Motor neuron (in vitro differentiated cells): ENCODE data around the gene LRRC59. TPM values are rescaled to one million over a fixed set of nuclear protein-coding genes. Genes with fewer than 3 reads are reported as not detected.
"Not testable (repeated sequence)": the region's sequence is repeated elsewhere in the genome, so short reads cannot be mapped to it uniquely, and the experiment has no call there.

ENCODE experiments used
- ATAC-seq, 8 experiments: fragments of 200-7000 bp; cut with Tn5 transposase; replicated peaks in 6 of 8; 2 replicates each; pipeline ENCODE4 v1.8.0; 2021; ENCODE audit warnings: mild to moderate bottlenecking in 8 of 8, moderate library complexity in 8 of 8
- H3K27ac ChIP-seq, 2 donors: fragments of 250-450 bp; sonication (Bioruptor Pico); 2 replicates each; pipeline ENCODE4 v1.9.0; 2021; ENCODE audit warnings: antibody characterized with exemption in 2 of 2, mild to moderate bottlenecking in 2 of 2, moderate library complexity in 1 of 2
- H3K4me1 ChIP-seq, 2 donors: fragments of 250-450 bp; sonication (Bioruptor Pico); replicated peaks in 1 of 2; 2 replicates each; pipeline ENCODE4 v1.6.1; 2021; ENCODE audit warnings: antibody characterized with exemption in 2 of 2, mild to moderate bottlenecking in 2 of 2, moderate library complexity in 1 of 2
- H3K4me3 ChIP-seq, 5 donors: fragments of 250-450 bp; sonication (Bioruptor Pico); 2 replicates each; pipeline ENCODE4 v1.9.0; 2021; ENCODE audit warnings: antibody characterized with exemption in 5 of 5, mild to moderate bottlenecking in 5 of 5, moderate library complexity in 4 of 5
- WGBS, 10 experiments: fragments of 450-650 bp; shearing (Covaris generic); methylation state at CpG; one replicate each; pipeline ENCODE4 v1.0.0; 2022; 5-methylcytosine and 5-hydroxymethylcytosine counted together
- in situ Hi-C, 9 experiments: fragments of 400-800 bp; cut with MboI; loops; one replicate each; pipeline ENCODE4 v1.15.0; 2021; ENCODE audit warnings: low sequenced_read_pairs in 9 of 9, low pct_unique_long_range_greater_than_20kb in 2 of 9; ENCODE audit not compliant: unreplicated experiment in 9 of 9
- total RNA-seq, 8 experiments: library from RNA; unstranded; fragments of 300-600 nt; gene quantifications; 2 replicates each; pipeline versions ENCODE4 v1.2.3 to v1.2.4, GENCODE V29; 2022

The LRRC59 gene
- total RNA-seq, 8 experiments from 2014 or later: 44.5 to 143 (median 74.3) TPM

- ATAC-seq: no peak
- no peaks in the 10 kb centered on the region for H3K4me1 ChIP-seq
- no peak overlapping the region for H3K27ac ChIP-seq
- in situ Hi-C loops: no loop called here
- no peak overlapping the region for H3K4me3 ChIP-seq
Measured at GRCh38 chr17:50339381-50339780, 57.9 kb downstream of the LRRC59 start.

GRCh38 chr17:50338645-50339044, 58.7 kb downstream of the LRRC59 start:
- ATAC-seq: no peak
- Histone ChIP-seq H3K27ac (no peak overlapping the region), H3K4me1 (no peaks in the 10 kb centered on the region), H3K4me3 (no peak overlapping the region)
- in situ Hi-C loops: no loop called here

- 0 to 100% (median 75%) methylated on average over 1 to 2 of the region's 2 CpGs; no CpG with 5 or more reads in 2 of the 10 experiments for WGBS, 10 experiments
- ATAC-seq: no peak
Measured at GRCh38 chr17:50337956-50338355, 59.4 kb downstream of the LRRC59 start.

GRCh38 chr17:50333291-50334057, 63.8 kb downstream of the LRRC59 start:
- WGBS, 10 experiments: 12 to 100% (median 58%) methylated on average over 1 to 8 of the region's 14 CpGs
- H3K27ac ChIP-seq, ATAC-seq, in situ Hi-C loops, H3K4me3 ChIP-seq, H3K4me1 ChIP-seq: not testable (repeated sequence)

More at GRCh38 chr17:50337956-50338355, 59.4 kb downstream of the LRRC59 start:
- Histone ChIP-seq H3K4me1 (no peaks in the 10 kb centered on the region), H3K27ac (no peak overlapping the region), H3K4me3 (no peak overlapping the region)
- in situ Hi-C loops: no loop called here

- H3K4me1 ChIP-seq: no peaks in the 10 kb centered on the region
- WGBS, 10 experiments: 0 to 100% (median 72%) methylated on average over 1 to 5 of the region's 6 CpGs; no CpG with 5 or more reads in 3 of the 10 experiments
- no peak for ATAC-seq
- no peak overlapping the region for H3K4me3 ChIP-seq
- no peak overlapping the region for H3K27ac ChIP-seq
- in situ Hi-C loops: no loop called here
Measured at GRCh38 chr17:50332196-50332595, 65.1 kb downstream of the LRRC59 start.

Other genes starting within 250 kb of the LRRC59 start
- 10 to 100 TPM; 19.7 to 43.3 (median 29.6) TPM for gene PPP1R9B, start 246.8 kb downstream of the LRRC59 start, total RNA-seq
- gene SGCA, start 231.5 kb downstream of the LRRC59 start, total RNA-seq: 1 to 10 TPM in 3 of 8 experiments, under 1 TPM in 3, not detected in 2; 0.22 to 3.4 (median 1.1) TPM
- gene COL1A1, start 195.9 kb downstream of the LRRC59 start, total RNA-seq: 100 to 1,000 TPM in 1 of 8 experiments, 10 to 100 TPM in 2, 1 to 10 TPM in 2, under 1 TPM in 3; 0.54 to 614 (median 7.1) TPM
- under 1 TPM in 5 of 8 experiments, not detected in 3; 0.18 to 0.64 (median 0.38) TPM for gene TMEM92, start 123.1 kb downstream of the LRRC59 start, total RNA-seq
- gene XYLT2, start 51.4 kb downstream of the LRRC59 start, total RNA-seq: 10 to 100 TPM in 5 of 8 experiments, 1 to 10 TPM in 3; 8.3 to 25.8 (median 10.9) TPM
- gene MRPL27, start 24.3 kb downstream of the LRRC59 start, total RNA-seq: 100 to 1,000 TPM in 3 of 8 experiments, 10 to 100 TPM in 5; 54.3 to 138 (median 94.4) TPM
- gene EME1, start 24.3 kb downstream of the LRRC59 start, total RNA-seq: 10 to 100 TPM in 2 of 8 experiments, 1 to 10 TPM in 5, under 1 TPM in 1; 0.66 to 14.5 (median 5.7) TPM
- 10 to 100 TPM in 3 of 8 experiments, 1 to 10 TPM in 5; 1.6 to 31.1 (median 5.6) TPM for gene ACSF2, start 28.7 kb upstream of the LRRC59 start, total RNA-seq
- 1 to 10 TPM in 3 of 8 experiments, under 1 TPM in 5; 0.11 to 3.0 (median 0.66) TPM for gene CHAD, start 71.4 kb upstream of the LRRC59 start, total RNA-seq
- gene RSAD1, start 81.3 kb upstream of the LRRC59 start, total RNA-seq: 10 to 100 TPM; 13.0 to 44.7 (median 20.0) TPM
- 1 to 10 TPM in 4 of 8 experiments, under 1 TPM in 3, not detected in 1; 0.71 to 2.8 (median 1.2) TPM for gene MYCBPAP, start 110.9 kb upstream of the LRRC59 start, total RNA-seq
- gene EPN3, start 135.2 kb upstream of the LRRC59 start, total RNA-seq: under 1 TPM; 0.16 to 0.90 (median 0.54) TPM
- gene SPATA20, start 149.7 kb upstream of the LRRC59 start, total RNA-seq: 10 to 100 TPM in 6 of 8 experiments, 1 to 10 TPM in 2; 5.4 to 64.4 (median 25.4) TPM
- gene CACNA1G, start 163.2 kb upstream of the LRRC59 start, total RNA-seq: 1 to 10 TPM in 3 of 8 experiments, under 1 TPM in 5; 0.17 to 4.2 (median 0.62) TPM
- gene ABCC3, start 237.4 kb upstream of the LRRC59 start, total RNA-seq: 10 to 100 TPM in 1 of 8 experiments, 1 to 10 TPM in 2, under 1 TPM in 4, not detected in 1; 0.27 to 21.6 (median 0.90) TPM